Keratinocyte (primary cell): ENCODE results near the gene CNGA4. TPM values are rescaled to one million over a fixed set of nuclear protein-coding genes. Genes with fewer than 3 reads are reported as not detected.

Source experiments
- DNase-seq: peaks from one replicate; pipeline ENCODE4 v3.0.0-alpha.2; 2011; ENCODE audit warnings: low read depth, missing footprints, low spot score
- FAIRE-seq: peaks from 2 replicates; lab custom pipeline; 2011; peaks lifted over from hg19 to GRCh38; lab: Jason Lieb, UNC
- H2AFZ ChIP-seq: 2 replicates; pipeline ENCODE4 v1.6.0; 2012; ENCODE audit warnings: low read length, control low read depth, inconsistent platforms; ENCODE audit not compliant: control insufficient read depth
- H3K27ac ChIP-seq: 2 replicates; pipeline ENCODE4 v1.5.1; 2011; ENCODE audit warnings: low read length; ENCODE audit not compliant: control insufficient read depth, insufficient read depth
- H3K27me3 ChIP-seq: 3 replicates; pipeline ENCODE4 v1.6.0; 2011; ENCODE audit warnings: low read length; ENCODE audit not compliant: control insufficient read depth, insufficient read depth; ENCODE audit errors: extremely low read depth
- H3K36me3 ChIP-seq, 2 experiments: 2 replicates in 1 of 2; 3 replicates in 1 of 2; pipeline ENCODE4 v1.5.1; 2011; ENCODE audit warnings: low read length in 2 of 2, mild to moderate bottlenecking in 1 of 2; ENCODE audit not compliant: control insufficient read depth in 2 of 2, insufficient read depth in 2 of 2; ENCODE audit errors: extremely low read depth in 1 of 2
- H3K4me1 ChIP-seq: 3 replicates; pipeline ENCODE4 v1.5.1; 2011; ENCODE audit warnings: low read length; ENCODE audit not compliant: control insufficient read depth, insufficient read depth; ENCODE audit errors: extremely low read depth
- H3K4me2 ChIP-seq: 3 replicates; pipeline ENCODE4 v1.6.0; 2011; ENCODE audit warnings: low read depth, low read length; ENCODE audit not compliant: control insufficient read depth, insufficient read depth; ENCODE audit errors: extremely low read depth
- H3K4me3 ChIP-seq, 3 experiments: fragments of 200-600 bp in 1 of 3; sonication (generic) in 1 of 3; 2 replicates in 2 of 3; 3 replicates in 1 of 3; pipeline ENCODE4 v1.5.1; 2011 to 2016; ENCODE audit warnings: low read length in 3 of 3, mild to moderate bottlenecking in 3 of 3, control low read depth in 2 of 3, inconsistent platforms in 1 of 3, low read depth in 1 of 3, mixed read lengths in 1 of 3, mixed run types in 1 of 3, moderate library complexity in 1 of 3; ENCODE audit not compliant: control insufficient read depth in 2 of 3, insufficient read depth in 2 of 3; ENCODE audit errors: extremely low read depth in 1 of 3
- H3K79me2 ChIP-seq: 2 replicates; pipeline ENCODE4 v1.6.0; 2012; ENCODE audit warnings: low read length; ENCODE audit not compliant: control insufficient read depth, insufficient read depth
- H3K9ac ChIP-seq: 3 replicates; pipeline ENCODE4 v1.6.0; 2011; ENCODE audit warnings: low read length; ENCODE audit not compliant: control insufficient read depth, insufficient read depth; ENCODE audit errors: extremely low read depth
- H3K9me1 ChIP-seq: 3 replicates; pipeline ENCODE4 v1.6.0; 2011; ENCODE audit warnings: low read length; ENCODE audit not compliant: control insufficient read depth, insufficient read depth; ENCODE audit errors: extremely low read depth
- H3K9me3 ChIP-seq: 2 replicates; pipeline ENCODE4 v1.5.1; 2012; ENCODE audit warnings: low read depth, low read length; ENCODE audit not compliant: control insufficient read depth
- H4K20me1 ChIP-seq: 3 replicates; pipeline ENCODE4 v1.6.0; 2011; ENCODE audit warnings: low read length; ENCODE audit not compliant: control insufficient read depth, insufficient read depth; ENCODE audit errors: extremely low read depth
- EZH2 ChIP-seq: IDR thresholded peaks from one replicate; pipeline ENCODE4 v1.6.1; 2012; ENCODE audit warnings: inconsistent platforms, mild to moderate bottlenecking, low read length, moderate library complexity
- dilution Hi-C: fragments of 300-500 bp; cut with MboI; formaldehyde crosslinking; loops from one replicate; pipeline ENCODE4 v1.7.0; 2020; ENCODE audit warnings: low sequenced_read_pairs; ENCODE audit not compliant: extremely low pct_ligation_motif_present
- polyA plus RNA-seq, 5 experiments: library from polyadenylated mRNA; depleted of rRNA in 3 of 5; stranded (reverse) in 3 of 5; stranded (forward) in 1 of 5; unstranded in 1 of 5; fragments of >200 nt; gene quantifications; 1 replicate in 1 of 5; 2 replicates in 3 of 5; 3 replicates in 1 of 5; pipeline versions ENCODE4 v1.2.1 to v1.2.3, GENCODE V29; 2011 to 2012; ENCODE audit warnings: missing spikeins in 2 of 5, low read depth in 1 of 5, low replicate concordance in 1 of 5
- TF ChIP-seq, protein P1 (sequence below), 3 experiments: IDR thresholded peaks in 1 of 3; conservative IDR thresholded peaks in 1 of 3; optimal IDR thresholded peaks in 1 of 3; 2 replicates in 2 of 3; 3 replicates in 1 of 3; pipeline versions ENCODE3 to v1.5.1; 2011; ENCODE audit warnings: low read length in 3 of 3, mild to moderate bottlenecking in 3 of 3, moderate library complexity in 2 of 3, control low read depth in 1 of 3, inconsistent platforms in 1 of 3; ENCODE audit not compliant: insufficient read depth in 2 of 3; ENCODE audit errors: extremely low read depth in 1 of 3

Gene CNGA4
- polyA plus RNA-seq, 1 donor (not counting 4 experiments of a cell fraction or from before 2014, with no cell fraction given), result 0.09 TPM

DNA sequence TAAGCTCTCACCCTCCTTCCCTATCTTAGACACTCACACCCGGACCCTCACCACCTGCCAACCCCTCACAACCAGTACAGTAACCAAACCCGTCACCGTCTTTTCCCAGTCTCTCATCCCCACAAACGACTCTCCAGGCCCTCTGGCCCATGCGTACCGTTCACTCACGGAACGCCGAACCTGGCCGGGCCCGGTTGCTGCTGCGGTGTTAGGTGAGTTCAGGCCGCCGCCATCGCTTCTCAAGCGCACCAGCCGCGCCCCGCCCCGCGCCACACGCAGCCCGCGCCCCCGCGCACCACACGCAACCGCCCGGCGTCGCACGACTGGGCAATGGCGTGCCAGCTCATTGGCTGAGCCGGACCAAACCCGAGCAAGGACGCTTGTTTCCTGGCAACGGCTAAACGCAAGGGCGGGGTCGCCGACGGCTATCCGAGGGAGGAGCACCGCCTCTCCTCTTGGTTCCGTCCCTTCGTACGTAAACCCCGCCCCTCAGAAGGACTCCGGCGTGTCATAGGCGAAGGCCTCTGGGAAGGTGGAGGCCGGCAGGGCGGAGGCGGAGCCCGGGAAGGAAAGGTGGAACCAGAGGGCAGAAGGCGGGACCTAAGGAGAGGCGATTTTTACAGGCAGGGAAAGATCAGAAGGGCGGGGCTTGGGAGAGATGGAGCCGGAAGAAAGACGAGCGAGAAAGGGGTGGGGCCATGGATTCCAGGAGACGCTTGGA lies 4.3 kb upstream of the CNGA4 start, which contains the start of gene FHIP1B:
TSS of gene FHIP1B (minus strand) at position 250 of the 721 bp plus-strand sequence. CDS start 10,120 bp downstream, outside the sequence.
- Histone ChIP-seq H3K79me2 (peaks cover 46% of the 10 kb centered on the region), H3K27ac (peak within 1 kb of the TSS; percentile 87), H3K4me3 (peak within 1 kb of the TSS; percentile 83 to 90 (median 83)), H3K4me1 (peaks cover 10% of the 10 kb centered on the region), H2AFZ (peak within 1 kb of the TSS; percentile 98), H3K36me3 (no peaks in the 10 kb centered on the region), H4K20me1 (peaks cover 1% of the 10 kb centered on the region), H3K27me3 (no peaks in the 10 kb centered on the region), H3K4me2 (peak within 1 kb of the TSS; percentile 92), H3K9me3 (no peaks in the 10 kb centered on the region), H3K9me1 (no peaks in the 10 kb centered on the region), H3K9ac (peak within 1 kb of the TSS; percentile 92)
- DNase-seq, result peak; percentile 94
- TF ChIP-seq, protein P1, sequence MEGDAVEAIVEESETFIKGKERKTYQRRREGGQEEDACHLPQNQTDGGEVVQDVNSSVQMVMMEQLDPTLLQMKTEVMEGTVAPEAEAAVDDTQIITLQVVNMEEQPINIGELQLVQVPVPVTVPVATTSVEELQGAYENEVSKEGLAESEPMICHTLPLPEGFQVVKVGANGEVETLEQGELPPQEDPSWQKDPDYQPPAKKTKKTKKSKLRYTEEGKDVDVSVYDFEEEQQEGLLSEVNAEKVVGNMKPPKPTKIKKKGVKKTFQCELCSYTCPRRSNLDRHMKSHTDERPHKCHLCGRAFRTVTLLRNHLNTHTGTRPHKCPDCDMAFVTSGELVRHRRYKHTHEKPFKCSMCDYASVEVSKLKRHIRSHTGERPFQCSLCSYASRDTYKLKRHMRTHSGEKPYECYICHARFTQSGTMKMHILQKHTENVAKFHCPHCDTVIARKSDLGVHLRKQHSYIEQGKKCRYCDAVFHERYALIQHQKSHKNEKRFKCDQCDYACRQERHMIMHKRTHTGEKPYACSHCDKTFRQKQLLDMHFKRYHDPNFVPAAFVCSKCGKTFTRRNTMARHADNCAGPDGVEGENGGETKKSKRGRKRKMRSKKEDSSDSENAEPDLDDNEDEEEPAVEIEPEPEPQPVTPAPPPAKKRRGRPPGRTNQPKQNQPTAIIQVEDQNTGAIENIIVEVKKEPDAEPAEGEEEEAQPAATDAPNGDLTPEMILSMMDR (optimal IDR thresholded peaks at IDR 0.05 in 1 of 3, IDR thresholded peaks at IDR 0.05 in 1 of 3, conservative IDR thresholded peaks at IDR 0.05 in 1 of 3; ENCODE audit: extremely low read depth in 1 of 3, insufficient read depth in 2 of 3, low read length in 3 of 3), result no peak
- no peak for TF ChIP-seq EZH2
- FAIRE-seq, result peak; percentile 79
- dilution Hi-C loops, result no loop called here

DNA sequence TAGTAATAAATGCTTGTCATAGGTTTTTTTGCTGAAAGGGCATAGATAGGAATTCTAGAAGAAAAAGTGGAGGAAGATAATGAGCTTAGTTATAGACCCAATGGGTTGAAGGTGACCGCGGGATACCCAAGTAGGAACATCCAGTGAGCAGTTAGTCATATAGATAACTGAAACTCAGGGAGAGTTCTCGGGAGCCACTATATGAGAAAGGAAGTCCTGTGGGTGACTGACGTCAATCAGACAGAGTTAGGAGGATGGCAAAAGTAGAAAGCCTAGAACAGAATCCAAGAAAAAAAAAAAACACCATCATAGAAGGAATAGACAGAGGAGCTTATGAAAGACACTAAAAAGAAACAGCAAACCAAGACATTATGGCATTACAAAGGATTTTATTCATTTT lies 1.6 kb upstream of the CNGA4 start:
- no peak overlapping the region for H3K4me3 ChIP-seq
- H3K9me3 ChIP-seq, result no peaks in the 10 kb centered on the region
- no peak for TF ChIP-seq EZH2
- TF ChIP-seq, protein P1 (optimal IDR thresholded peaks at IDR 0.05 in 1 of 3, IDR thresholded peaks at IDR 0.05 in 1 of 3, conservative IDR thresholded peaks at IDR 0.05 in 1 of 3; ENCODE audit: extremely low read depth in 1 of 3, insufficient read depth in 2 of 3, low read length in 3 of 3), result no peak
- no peak for FAIRE-seq
- no peak for DNase-seq
- H3K79me2 ChIP-seq, result peaks cover 20% of the 10 kb centered on the region
- no peak overlapping the region for H3K27ac ChIP-seq
- dilution Hi-C loops, result no loop called here
- no peak overlapping the region for H3K4me2 ChIP-seq
- no peaks in the 10 kb centered on the region for H3K27me3 ChIP-seq
- no peak overlapping the region for H3K9ac ChIP-seq
- no peaks in the 10 kb centered on the region for H3K9me1 ChIP-seq
- H4K20me1 ChIP-seq, result no peaks in the 10 kb centered on the region
- H3K36me3 ChIP-seq, result no peaks in the 10 kb centered on the region
- H2AFZ ChIP-seq, result no peak overlapping the region
- peaks cover 10% of the 10 kb centered on the region for H3K4me1 ChIP-seq
